CD4-positive, alpha-beta T cell treated with Interleukin-4 for 1 hour (primary cell): ENCODE measurements around the gene JOSD2.
A peak's percentile ranks its signal among the peaks of the same experiment; 100 is the strongest.

Experiments used
- DNase-seq, 2 donors: peaks; one replicate each; pipeline ENCODE4 v3.0.0-alpha.2; 2020 to 2022

The JOSD2 gene

GRCh38 chr19:50493171-50493570 is 17.8 kb downstream of the JOSD2 start:
- no peak for DNase-seq

GRCh38 chr19:50492303-50493052 is 18.5 kb downstream of the JOSD2 start:
- peak; percentile 23 to 33 for DNase-seq

- DNase-seq: no peak
Observed at GRCh38 chr19:50490991-50491472, 20.0 kb downstream of the JOSD2 start.

GRCh38 chr19:50490411-50490811 is 20.6 kb downstream of the JOSD2 start:
- no peak for DNase-seq

- no peak for DNase-seq
Observed at GRCh38 chr19:50489461-50490011, 21.5 kb downstream of the JOSD2 start.

- no peak for DNase-seq
Observed at GRCh38 chr19:50488389-50489194, 22.4 kb downstream of the JOSD2 start.

- peak; percentile 50 to 54 for DNase-seq
Observed at GRCh38 chr19:50486823-50487515, 24.0 kb downstream of the JOSD2 start.

- DNase-seq: no peak
Observed at GRCh38 chr19:50485284-50485955, 25.6 kb downstream of the JOSD2 start.

- no peak for DNase-seq
Observed at GRCh38 chr19:50482916-50483315, 28.1 kb downstream of the JOSD2 start.

- no peak for DNase-seq
Observed at GRCh38 chr19:50482271-50482855, 28.6 kb downstream of the JOSD2 start.

GRCh38 chr19:50481351-50482149 is 29.4 kb downstream of the JOSD2 start:
- no peak for DNase-seq

- DNase-seq: no peak
Observed at GRCh38 chr19:50480281-50481111, 30.5 kb downstream of the JOSD2 start.

- no peak for DNase-seq
Observed at GRCh38 chr19:50479761-50480251, 31.2 kb downstream of the JOSD2 start.

- peak in 1 of 2 donors; percentile 18 for DNase-seq
Observed at GRCh38 chr19:50478901-50479715, 31.9 kb downstream of the JOSD2 start.

- no peak for DNase-seq
Observed at GRCh38 chr19:50477751-50478515, 33.1 kb downstream of the JOSD2 start.

- no peak for DNase-seq
Observed at GRCh38 chr19:50476907-50477238, 34.1 kb downstream of the JOSD2 start.

- peak; percentile 97 for DNase-seq
Observed at GRCh38 chr19:50476224-50476906, 34.6 kb downstream of the JOSD2 start, which contains the start of the genes EMC10 and GARIN5A. TSS of gene EMC10 (plus strand) at chr19:50476507. CDS start at chr19:50476545, 38 bp downstream. TSS of gene GARIN5A (minus strand) at chr19:50476848. CDS start at chr19:50476388, 460 bp downstream.
